HepG2 (cell line): Measurements from ENCODE around the gene SLC16A1. TPM values are rescaled to one million over a fixed set of nuclear protein-coding genes. Genes with fewer than 3 reads are reported as not detected.
A peak's percentile ranks its signal among the peaks of the same experiment; 100 is the strongest.

Experiments used
- AHR ChIP-seq: IDR thresholded peaks from 2 replicates; pipeline ENCODE4 v1.6.1; 2018; ENCODE audit warnings: missing genetic modification reagents, missing compliant biosample characterization
- ASH2L ChIP-seq: fragments of 300-600, 200-600 bp; sonication (generic); IDR thresholded peaks from 2 replicates; pipeline ENCODE4 v1.7.0; 2017; ENCODE audit warnings: low read depth, mild to moderate bottlenecking, moderate library complexity, mixed read lengths, low read length; ENCODE audit not compliant: insufficient read length
- ELF1 ChIP-seq: sonication (generic); formaldehyde crosslinking; IDR thresholded peaks from 2 replicates; pipeline ENCODE4 v1.4.0; 2020; ENCODE audit warnings: missing genetic modification reagents
- HOXA5 ChIP-seq: sonication (generic); formaldehyde crosslinking; IDR thresholded peaks from 2 replicates; pipeline ENCODE4 v1.4.0; 2020; ENCODE audit warnings: missing genetic modification reagents
- NFATC3 ChIP-seq: sonication (generic); formaldehyde crosslinking; IDR thresholded peaks from 2 replicates; pipeline ENCODE4 v1.5.1; 2020; ENCODE audit warnings: mild to moderate bottlenecking, missing genetic modification reagents
- ZBTB20 ChIP-seq: sonication (generic); formaldehyde crosslinking; IDR thresholded peaks from 2 replicates; pipeline ENCODE4 v1.8.1; 2023; ENCODE audit warnings: missing genetic modification reagents, low read depth, mild to moderate bottlenecking, borderline replicate concordance
- ZNF17 ChIP-seq: sonication (generic); formaldehyde crosslinking; IDR thresholded peaks from 2 replicates; pipeline ENCODE4 v1.5.0; 2020; ENCODE audit warnings: mild to moderate bottlenecking, missing genetic modification reagents
- ZNF260 ChIP-seq: sonication (generic); formaldehyde crosslinking; IDR thresholded peaks from 2 replicates; pipeline ENCODE4 v1.4.0; 2020; ENCODE audit warnings: missing genetic modification reagents, low read depth, mild to moderate bottlenecking, borderline replicate concordance
- ZNF333 ChIP-seq: sonication (generic); formaldehyde crosslinking; IDR thresholded peaks from 2 replicates; pipeline ENCODE4 v1.4.0; 2020; ENCODE audit warnings: mild to moderate bottlenecking, missing genetic modification reagents, borderline replicate concordance
- ZNF558 ChIP-seq: sonication (generic); formaldehyde crosslinking; IDR thresholded peaks from 2 replicates; pipeline ENCODE4 v1.9.0; 2022; ENCODE audit warnings: mild to moderate bottlenecking, missing genetic modification reagents, borderline replicate concordance
- polyA plus RNA-seq, 8 experiments: library from polyadenylated mRNA; depleted of rRNA in 3 of 8; stranded (reverse) in 7 of 8; unstranded in 1 of 8; fragments of >200 nt; fragmentation: Illumina TruSeq in 4 of 8; extraction: Trizol in 4 of 8; gene quantifications; 2 replicates each; pipeline versions ENCODE4 v1.2.1 to v1.2.3, GENCODE V29; 2011 to 2016; ENCODE audit warnings: low read depth in 4 of 8, missing spikeins in 1 of 8, mixed read lengths in 1 of 8; ENCODE audit not compliant: insufficient read depth in 1 of 8
- total RNA-seq, 5 experiments: library from RNA; depleted of rRNA; stranded (reverse); fragments of >200 nt; fragmentation: Illumina TruSeq; extraction: Trizol; gene quantifications; 2 replicates each; pipeline ENCODE4 v1.2.3, GENCODE V29; 2016; ENCODE audit warnings: low read depth in 1 of 5
- TF ChIP-seq, protein P1 (sequence below): sonication (generic); formaldehyde crosslinking; IDR thresholded peaks from 2 replicates; pipeline ENCODE4 v1.4.0; 2020; ENCODE audit warnings: missing genetic modification reagents, borderline replicate concordance
- TF ChIP-seq, protein P2 (sequence below): sonication (generic); formaldehyde crosslinking; IDR thresholded peaks from 2 replicates; pipeline ENCODE4 v1.5.0; 2020; ENCODE audit warnings: mild to moderate bottlenecking, missing genetic modification reagents, borderline replicate concordance
- TF ChIP-seq, protein P3 (sequence below): sonication (generic); formaldehyde crosslinking; IDR thresholded peaks from one replicate; pipeline ENCODE4 v1.5.1; 2020; ENCODE audit warnings: mild to moderate bottlenecking, missing genetic modification reagents; ENCODE audit errors: not compliant biosample characterization

SLC16A1 gene
- total and polyA plus RNA-seq, 2 of the 13 experiments (the other 11 are each of a cell fraction or from before 2014, with no cell fraction given): 106 to 142 TPM

DNA sequence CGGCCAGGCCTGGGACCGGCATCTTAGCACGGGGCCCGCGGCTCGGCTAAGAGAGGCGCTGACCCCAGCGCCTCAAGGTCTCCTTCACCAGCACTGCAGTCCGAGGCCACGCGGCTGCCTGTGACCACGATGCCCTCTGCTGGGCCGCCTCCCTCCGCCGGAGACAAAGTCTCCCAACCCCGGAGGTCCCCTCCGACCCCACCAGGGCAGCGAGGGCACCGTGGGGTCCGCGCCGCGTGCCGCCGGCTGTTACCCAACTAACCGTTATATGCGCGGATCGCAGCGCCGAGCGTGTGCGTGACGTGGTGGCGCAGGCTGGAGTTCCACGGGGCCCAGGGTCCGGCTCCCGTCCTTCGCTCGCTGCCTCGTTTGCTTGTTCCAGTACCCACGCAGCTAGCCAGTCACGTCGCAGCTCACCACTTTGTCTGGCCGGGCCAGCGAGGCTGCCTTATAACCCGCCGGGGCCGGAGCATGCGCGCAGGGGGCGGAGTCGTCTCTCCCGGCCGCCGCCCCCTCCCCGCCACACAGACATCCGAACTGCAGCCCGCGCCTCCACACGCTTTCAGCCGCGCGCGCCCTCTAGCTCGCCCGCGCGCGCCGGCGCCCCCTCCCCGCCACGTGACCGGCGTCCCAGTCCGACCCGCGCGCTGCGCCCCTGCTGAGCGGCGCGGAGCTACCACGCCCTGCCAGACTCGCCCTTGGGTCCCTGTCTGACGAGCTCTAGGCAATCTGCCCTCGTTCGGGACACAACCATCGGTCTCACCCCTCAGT is at the start of gene SLC16A1 (continued):
- TF ChIP-seq, protein P1, sequence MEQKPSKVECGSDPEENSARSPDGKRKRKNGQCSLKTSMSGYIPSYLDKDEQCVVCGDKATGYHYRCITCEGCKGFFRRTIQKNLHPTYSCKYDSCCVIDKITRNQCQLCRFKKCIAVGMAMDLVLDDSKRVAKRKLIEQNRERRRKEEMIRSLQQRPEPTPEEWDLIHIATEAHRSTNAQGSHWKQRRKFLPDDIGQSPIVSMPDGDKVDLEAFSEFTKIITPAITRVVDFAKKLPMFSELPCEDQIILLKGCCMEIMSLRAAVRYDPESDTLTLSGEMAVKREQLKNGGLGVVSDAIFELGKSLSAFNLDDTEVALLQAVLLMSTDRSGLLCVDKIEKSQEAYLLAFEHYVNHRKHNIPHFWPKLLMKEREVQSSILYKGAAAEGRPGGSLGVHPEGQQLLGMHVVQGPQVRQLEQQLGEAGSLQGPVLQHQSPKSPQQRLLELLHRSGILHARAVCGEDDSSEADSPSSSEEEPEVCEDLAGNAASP (CRISPR knock-in tag): peak; percentile 54
- TF ChIP-seq HOXA5 (CRISPR knock-in tag) (peak; percentile 68), ZNF17 (CRISPR knock-in tag) (no peak), ASH2L (peak; percentile 89), ELF1 (CRISPR knock-in tag) (no peak), ZNF260 (CRISPR knock-in tag) (no peak), ZNF333 (CRISPR knock-in tag) (0 out of 2 replicates have a peak, but pooled peaks have one; percentile 69), AHR (CRISPR knock-in tag) (no peak; the same call in 1 of the 2 replicates), ZBTB20 (CRISPR knock-in tag) (peak; percentile 54; the same call in 1 of the 2 replicates), ZNF558 (peak; percentile 51; the same call in 1 of the 2 replicates), NFATC3 (CRISPR knock-in tag) (peak; percentile 81; the same call in 1 of the 2 replicates)
- TF ChIP-seq, protein P2, sequence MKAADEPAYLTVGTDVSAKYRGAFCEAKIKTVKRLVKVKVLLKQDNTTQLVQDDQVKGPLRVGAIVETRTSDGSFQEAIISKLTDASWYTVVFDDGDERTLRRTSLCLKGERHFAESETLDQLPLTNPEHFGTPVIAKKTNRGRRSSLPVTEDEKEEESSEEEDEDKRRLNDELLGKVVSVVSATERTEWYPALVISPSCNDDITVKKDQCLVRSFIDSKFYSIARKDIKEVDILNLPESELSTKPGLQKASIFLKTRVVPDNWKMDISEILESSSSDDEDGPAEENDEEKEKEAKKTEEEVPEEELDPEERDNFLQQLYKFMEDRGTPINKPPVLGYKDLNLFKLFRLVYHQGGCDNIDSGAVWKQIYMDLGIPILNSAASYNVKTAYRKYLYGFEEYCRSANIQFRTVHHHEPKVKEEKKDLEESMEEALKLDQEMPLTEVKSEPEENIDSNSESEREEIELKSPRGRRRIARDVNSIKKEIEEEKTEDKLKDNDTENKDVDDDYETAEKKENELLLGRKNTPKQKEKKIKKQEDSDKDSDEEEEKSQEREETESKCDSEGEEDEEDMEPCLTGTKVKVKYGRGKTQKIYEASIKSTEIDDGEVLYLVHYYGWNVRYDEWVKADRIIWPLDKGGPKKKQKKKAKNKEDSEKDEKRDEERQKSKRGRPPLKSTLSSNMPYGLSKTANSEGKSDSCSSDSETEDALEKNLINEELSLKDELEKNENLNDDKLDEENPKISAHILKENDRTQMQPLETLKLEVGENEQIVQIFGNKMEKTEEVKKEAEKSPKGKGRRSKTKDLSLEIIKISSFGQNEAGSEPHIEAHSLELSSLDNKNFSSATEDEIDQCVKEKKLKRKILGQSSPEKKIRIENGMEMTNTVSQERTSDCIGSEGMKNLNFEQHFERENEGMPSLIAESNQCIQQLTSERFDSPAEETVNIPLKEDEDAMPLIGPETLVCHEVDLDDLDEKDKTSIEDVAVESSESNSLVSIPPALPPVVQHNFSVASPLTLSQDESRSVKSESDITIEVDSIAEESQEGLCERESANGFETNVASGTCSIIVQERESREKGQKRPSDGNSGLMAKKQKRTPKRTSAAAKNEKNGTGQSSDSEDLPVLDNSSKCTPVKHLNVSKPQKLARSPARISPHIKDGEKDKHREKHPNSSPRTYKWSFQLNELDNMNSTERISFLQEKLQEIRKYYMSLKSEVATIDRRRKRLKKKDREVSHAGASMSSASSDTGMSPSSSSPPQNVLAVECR (CRISPR knock-in tag): peak; percentile 95
- TF ChIP-seq, protein P3, sequence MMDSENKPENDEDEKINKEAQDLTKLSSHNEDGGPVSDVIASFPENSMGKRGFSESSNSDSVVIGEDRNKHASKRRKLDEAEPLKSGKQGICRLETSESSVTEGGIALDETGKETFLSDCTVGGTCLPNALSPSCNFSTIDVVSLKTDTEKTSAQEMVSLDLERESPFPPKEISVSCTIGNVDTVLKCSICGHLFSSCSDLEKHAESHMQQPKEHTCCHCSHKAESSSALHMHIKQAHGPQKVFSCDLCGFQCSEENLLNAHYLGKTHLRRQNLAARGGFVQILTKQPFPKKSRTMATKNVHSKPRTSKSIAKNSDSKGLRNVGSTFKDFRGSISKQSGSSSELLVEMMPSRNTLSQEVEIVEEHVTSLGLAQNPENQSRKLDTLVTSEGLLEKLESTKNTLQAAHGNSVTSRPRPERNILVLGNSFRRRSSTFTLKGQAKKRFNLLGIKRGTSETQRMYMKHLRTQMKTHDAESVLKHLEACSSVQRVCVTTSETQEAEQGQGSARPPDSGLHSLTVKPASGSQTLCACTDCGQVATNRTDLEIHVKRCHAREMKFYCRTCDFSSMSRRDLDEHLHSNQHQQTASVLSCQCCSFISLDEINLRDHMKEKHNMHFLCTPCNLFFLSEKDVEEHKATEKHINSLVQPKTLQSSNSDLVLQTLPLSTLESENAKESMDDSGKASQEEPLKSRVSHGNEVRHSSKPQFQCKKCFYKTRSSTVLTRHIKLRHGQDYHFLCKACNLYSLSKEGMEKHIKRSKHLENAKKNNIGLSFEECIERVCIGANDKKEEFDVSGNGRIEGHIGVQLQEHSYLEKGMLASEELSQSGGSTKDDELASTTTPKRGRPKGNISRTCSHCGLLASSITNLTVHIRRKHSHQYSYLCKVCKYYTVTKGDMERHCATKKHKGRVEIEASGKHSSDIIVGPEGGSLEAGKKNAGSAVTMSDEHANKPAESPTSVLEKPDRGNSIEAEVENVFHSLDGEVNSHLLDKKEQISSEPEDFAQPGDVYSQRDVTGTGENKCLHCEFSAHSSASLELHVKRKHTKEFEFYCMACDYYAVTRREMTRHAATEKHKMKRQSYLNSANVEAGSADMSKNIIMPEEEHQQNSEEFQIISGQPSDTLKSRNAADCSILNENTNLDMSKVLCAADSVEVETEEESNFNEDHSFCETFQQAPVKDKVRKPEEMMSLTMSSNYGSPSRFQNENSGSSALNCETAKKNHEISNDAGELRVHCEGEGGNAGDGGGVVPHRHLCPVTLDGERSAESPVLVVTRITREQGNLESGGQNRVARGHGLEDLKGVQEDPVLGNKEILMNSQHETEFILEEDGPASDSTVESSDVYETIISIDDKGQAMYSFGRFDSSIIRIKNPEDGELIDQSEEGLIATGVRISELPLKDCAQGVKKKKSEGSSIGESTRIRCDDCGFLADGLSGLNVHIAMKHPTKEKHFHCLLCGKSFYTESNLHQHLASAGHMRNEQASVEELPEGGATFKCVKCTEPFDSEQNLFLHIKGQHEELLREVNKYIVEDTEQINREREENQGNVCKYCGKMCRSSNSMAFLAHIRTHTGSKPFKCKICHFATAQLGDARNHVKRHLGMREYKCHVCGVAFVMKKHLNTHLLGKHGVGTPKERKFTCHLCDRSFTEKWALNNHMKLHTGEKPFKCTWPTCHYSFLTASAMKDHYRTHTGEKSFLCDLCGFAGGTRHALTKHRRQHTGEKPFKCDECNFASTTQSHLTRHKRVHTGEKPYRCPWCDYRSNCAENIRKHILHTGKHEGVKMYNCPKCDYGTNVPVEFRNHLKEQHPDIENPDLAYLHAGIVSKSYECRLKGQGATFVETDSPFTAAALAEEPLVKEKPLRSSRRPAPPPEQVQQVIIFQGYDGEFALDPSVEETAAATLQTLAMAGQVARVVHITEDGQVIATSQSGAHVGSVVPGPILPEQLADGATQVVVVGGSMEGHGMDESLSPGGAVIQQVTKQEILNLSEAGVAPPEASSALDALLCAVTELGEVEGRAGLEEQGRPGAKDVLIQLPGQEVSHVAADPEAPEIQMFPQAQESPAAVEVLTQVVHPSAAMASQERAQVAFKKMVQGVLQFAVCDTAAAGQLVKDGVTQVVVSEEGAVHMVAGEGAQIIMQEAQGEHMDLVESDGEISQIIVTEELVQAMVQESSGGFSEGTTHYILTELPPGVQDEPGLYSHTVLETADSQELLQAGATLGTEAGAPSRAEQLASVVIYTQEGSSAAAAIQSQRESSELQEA (CRISPR knock-in tag): no peak
